ENCODE measurements around the gene CHST3.

CHST3 gene

GRCh38 chr10:71989661-71990454, 25.7 kb downstream of the CHST3 start:
- no peak for DNase-seq (ENCODE audit: low spot score)

- DNase-seq (ENCODE audit: low spot score) = no peak
Measured at GRCh38 chr10:71990706-71991269, 26.6 kb downstream of the CHST3 start.

- no peak for DNase-seq (ENCODE audit: low spot score)
Measured at GRCh38 chr10:71995449-71995848, 31.3 kb downstream of the CHST3 start.

- no peak for DNase-seq (ENCODE audit: low spot score)
Measured at GRCh38 chr10:71995887-71996575, 31.8 kb downstream of the CHST3 start.

- DNase-seq (ENCODE audit: low spot score) = no peak
Measured at GRCh38 chr10:71996592-71997371, 32.6 kb downstream of the CHST3 start.

GRCh38 chr10:71998119-71998839, 34.1 kb downstream of the CHST3 start:
- no peak for DNase-seq (ENCODE audit: low spot score)

GRCh38 chr10:71998840-71999194, 34.6 kb downstream of the CHST3 start:
- DNase-seq (ENCODE audit: low spot score) = no peak

- no peak for DNase-seq (ENCODE audit: low spot score)
Measured at GRCh38 chr10:71999360-72000072, 35.3 kb downstream of the CHST3 start.

GRCh38 chr10:72000073-72001032, 36.2 kb downstream of the CHST3 start:
- DNase-seq (ENCODE audit: low spot score) = no peak

GRCh38 chr10:72001033-72001395, 36.8 kb downstream of the CHST3 start:
- no peak for DNase-seq (ENCODE audit: low spot score)

- DNase-seq (ENCODE audit: low spot score) = no peak
Measured at GRCh38 chr10:72002354-72003295, 38.4 kb downstream of the CHST3 start.

- DNase-seq (ENCODE audit: low spot score) = no peak
Measured at GRCh38 chr10:72006026-72006425, 41.8 kb downstream of the CHST3 start.

- no peak for DNase-seq (ENCODE audit: low spot score)
Measured at GRCh38 chr10:72007246-72007892, 43.2 kb downstream of the CHST3 start.

GRCh38 chr10:72008096-72008981, 44.1 kb downstream of the CHST3 start:
- no peak for DNase-seq (ENCODE audit: low spot score)

- DNase-seq (ENCODE audit: low spot score) = no peak
Measured at GRCh38 chr10:72009051-72009424, 44.8 kb downstream of the CHST3 start.

GRCh38 chr10:72009425-72010081, 45.4 kb downstream of the CHST3 start:
- no peak for DNase-seq (ENCODE audit: low spot score)
